ENCODE measurements around the gene IFT80. TPM values are rescaled to one million over a fixed set of nuclear protein-coding genes. Genes with fewer than 3 reads are reported as not detected.
A peak's percentile ranks its signal among the peaks of the same experiment; 100 is the strongest.

The IFT80 gene
- total and polyA plus RNA-seq, 2 experiments from 2014 or later: 14.1 to 33.0 TPM

DNA sequence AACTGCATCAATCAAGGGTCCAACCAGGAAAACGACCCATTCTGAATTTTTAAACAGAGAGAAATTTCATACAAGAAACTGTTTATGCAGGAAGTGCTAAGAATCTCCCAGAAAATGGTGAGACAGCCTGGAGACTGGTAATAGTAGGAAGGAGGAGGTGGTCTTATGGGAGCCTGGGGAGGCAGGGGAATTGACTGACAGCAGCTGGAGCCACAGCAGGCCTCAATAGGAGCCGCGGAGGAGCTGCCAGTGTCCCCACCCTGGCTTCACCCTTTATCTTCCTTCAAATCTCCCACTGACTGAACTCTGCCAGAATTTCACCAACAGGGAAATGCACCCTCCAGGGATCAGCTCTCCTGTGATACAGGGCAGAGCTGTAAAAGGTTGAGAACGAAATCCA, 181.3 kb downstream of the IFT80 start:
- TF ChIP-seq NANOG (IDR thresholded peaks at IDR 0.05; ENCODE audit: borderline replicate concordance) (no peak), POLR2AphosphoS5 (IDR thresholded peaks at IDR 0.05; ENCODE audit: low read depth) (no peak)
- Mint-ChIP-seq H3K4me3 (no peak overlapping the region), H3K27ac (no peak overlapping the region), H3K9me3 (no peaks in the 10 kb centered on the region), H3K4me1 (peaks cover 5% of the 10 kb centered on the region; the same call in 1 of the 3 replicates), H3K27me3 (ENCODE audit: insufficient read depth, low read depth, poor library complexity) (no peaks in the 10 kb centered on the region), H3K36me3 (ENCODE audit: low read depth) (no peaks in the 10 kb centered on the region)
- Histone ChIP-seq H3K4me1 (ENCODE audit: insufficient read depth) (no peaks in the 10 kb centered on the region), H3K4me3 (no peak overlapping the region), H2AFZ (peak overlapping the region; percentile 90), H3K27ac (ENCODE audit: low read depth) (no peak overlapping the region), H3K27me3 (ENCODE audit: insufficient read depth) (peaks cover 6% of the 10 kb centered on the region), H3K9me2 (ENCODE audit: insufficient read depth) (no peaks in the 10 kb centered on the region), H3K4me2 (no peak overlapping the region), H3K36me3 (ENCODE audit: insufficient read depth) (no peaks in the 10 kb centered on the region), H3K79me2 (replicated peaks; ENCODE audit: insufficient read depth) (no peaks in the 10 kb centered on the region), H4K20me1 (replicated peaks; ENCODE audit: insufficient read depth) (no peaks in the 10 kb centered on the region), H3F3A (replicated peaks; ENCODE audit: low read depth) (no peaks in the 10 kb centered on the region)
- DNase-seq (ENCODE audit: low spot score) (peak; percentile 15), ATAC-seq (peak; percentile 84)

GRCh38 chr3:160213191-160213590, 185.8 kb downstream of the IFT80 start:
- Histone ChIP-seq H3K4me2 (no peak overlapping the region), H3K4me3 (no peak overlapping the region), H2AFZ (no peak overlapping the region), H3K36me3 (ENCODE audit: insufficient read depth) (no peaks in the 10 kb centered on the region), H3K27ac (ENCODE audit: low read depth) (no peak overlapping the region), H3K27me3 (ENCODE audit: insufficient read depth) (no peaks in the 10 kb centered on the region), H3K9me2 (ENCODE audit: insufficient read depth) (no peaks in the 10 kb centered on the region), H3F3A (replicated peaks; ENCODE audit: low read depth) (no peaks in the 10 kb centered on the region), H3K4me1 (ENCODE audit: insufficient read depth) (no peaks in the 10 kb centered on the region), H4K20me1 (replicated peaks; ENCODE audit: insufficient read depth) (no peaks in the 10 kb centered on the region), H3K79me2 (replicated peaks; ENCODE audit: insufficient read depth) (no peaks in the 10 kb centered on the region)
- no peaks in the 10 kb centered on the region for H3K36me3 Mint-ChIP-seq (ENCODE audit: low read depth)
- no peak for ATAC-seq
- no peak for DNase-seq (ENCODE audit: low spot score)
- H3K9me3 Mint-ChIP-seq: no peaks in the 10 kb centered on the region; the same call in 2 of the 3 replicates
- H3K27me3 Mint-ChIP-seq (ENCODE audit: insufficient read depth, low read depth, poor library complexity): no peaks in the 10 kb centered on the region
- H3K4me3 Mint-ChIP-seq: no peak overlapping the region
- no peak overlapping the region for H3K27ac Mint-ChIP-seq
- peaks cover 4% of the 10 kb centered on the region; the same call in 1 of the 3 replicates for H3K4me1 Mint-ChIP-seq
- TF ChIP-seq ETS1 (IDR thresholded peaks at IDR 0.05): no peak
- TF ChIP-seq JUNB (IDR thresholded peaks at IDR 0.05; ENCODE audit: unreplicated experiment): no peak
- TF ChIP-seq CREB1 (CRISPR knock-in tag; IDR thresholded peaks at IDR 0.05; ENCODE audit: low read depth): no peak
- no peak for TF ChIP-seq EZH2phosphoT487 (IDR thresholded peaks at IDR 0.05; ENCODE audit: unreplicated experiment)
- no peak for TF ChIP-seq POLR2AphosphoS5 (IDR thresholded peaks at IDR 0.05; ENCODE audit: low read depth)
- no peak for TF ChIP-seq EZH2 (IDR thresholded peaks at IDR 0.05; ENCODE audit: low read depth, unreplicated experiment)
- no peak for TF ChIP-seq STAT1 (IDR thresholded peaks at IDR 0.05; ENCODE audit: unreplicated experiment)
- TF ChIP-seq CTCF (conservative IDR thresholded peaks at IDR 0.05; ENCODE audit: low read depth in 2 of 2): no peak
- TF ChIP-seq NANOG (IDR thresholded peaks at IDR 0.05; ENCODE audit: borderline replicate concordance): no peak
- TF ChIP-seq ZNF462 (CRISPR knock-in tag; IDR thresholded peaks at IDR 0.05): no peak
- no peak for TF ChIP-seq ZNF114 (CRISPR knock-in tag; IDR thresholded peaks at IDR 0.05)

Measured in GM23338 (cell line).